ENCODE results near the gene FAF2.
A peak's percentile ranks its signal among the peaks of the same experiment; 100 is the strongest.
"Not testable (repeated sequence)": the region's sequence is repeated elsewhere in the genome, so short reads cannot be mapped to it uniquely, and the experiment has no call there.

The FAF2 gene

GRCh38 chr5:176418251-176418650 lies 29.9 kb upstream of the FAF2 start:
- DNase-seq: peak; percentile 89

- DNase-seq: no peak
These were observed 28.1 kb upstream of the FAF2 start for GRCh38 chr5:176420086-176420485.

GRCh38 chr5:176420972-176421544 lies 27.1 kb upstream of the FAF2 start:
- no peak for DNase-seq

GRCh38 chr5:176424181-176424580 lies 24.0 kb upstream of the FAF2 start:
- no peak for DNase-seq

GRCh38 chr5:176425138-176425537 lies 23.0 kb upstream of the FAF2 start:
- DNase-seq: no peak

GRCh38 chr5:176425791-176426190 lies 22.4 kb upstream of the FAF2 start:
- DNase-seq: no peak

GRCh38 chr5:176426876-176427275 lies 21.3 kb upstream of the FAF2 start:
- no peak for DNase-seq

GRCh38 chr5:176427971-176428370 lies 20.2 kb upstream of the FAF2 start:
- no peak for DNase-seq

GRCh38 chr5:176429972-176430371 lies 18.2 kb upstream of the FAF2 start:
- DNase-seq: no peak

- no peak for DNase-seq
These were observed 15.5 kb upstream of the FAF2 start for GRCh38 chr5:176432707-176433106.

GRCh38 chr5:176436656-176437055 lies 11.5 kb upstream of the FAF2 start:
- DNase-seq: no peak

- peak; percentile 63 for DNase-seq
These were observed 9.0 kb upstream of the FAF2 start for GRCh38 chr5:176438959-176439757.

- DNase-seq: no peak
These were observed 7.1 kb upstream of the FAF2 start for GRCh38 chr5:176440927-176441706.

- DNase-seq: peak; percentile 60
These were observed 6.3 kb upstream of the FAF2 start for GRCh38 chr5:176441921-176442323.

- not testable (repeated sequence) for DNase-seq
These were observed 5.3 kb upstream of the FAF2 start for GRCh38 chr5:176442911-176443310.

- DNase-seq: no peak
These were observed 3.4 kb upstream of the FAF2 start for GRCh38 chr5:176444742-176445141.

GRCh38 chr5:176446028-176446665 lies 2.0 kb upstream of the FAF2 start:
- no peak for DNase-seq

GRCh38 chr5:176446884-176447590 lies 1.1 kb upstream of the FAF2 start:
- DNase-seq: peak; percentile 60

GRCh38 chr5:176447591-176447977 lies 601 bp upstream of the FAF2 start:
- no peak for DNase-seq

GRCh38 chr5:176450077-176450476 lies 1.9 kb downstream of the FAF2 start:
- DNase-seq: no peak

GRCh38 chr5:176454724-176455394 lies 6.7 kb downstream of the FAF2 start:
- no peak for DNase-seq

- no peak for DNase-seq
These were observed 10.8 kb downstream of the FAF2 start for GRCh38 chr5:176458904-176459561.

Data from islet precursor cell (in vitro differentiated cells).